IMR-90 (cell line): ENCODE data around the gene TMEM252. TPM values are rescaled to one million over a fixed set of nuclear protein-coding genes. Genes with fewer than 3 reads are reported as not detected.

ENCODE experiments used
- polyA plus RNA-seq, 3 experiments: library from polyadenylated mRNA; depleted of rRNA; stranded (reverse); fragments of >200 nt; gene quantifications; 2 replicates each; pipeline ENCODE4 v1.2.3, GENCODE V29; 2012; ENCODE audit warnings: low replicate concordance in 1 of 3
- total RNA-seq: library from RNA; depleted of rRNA; stranded (reverse); fragments of >200 nt; gene quantifications from 2 replicates; pipeline ENCODE4 v1.2.3, GENCODE V29; 2012; rRNA removed

TMEM252 gene
- total and polyA plus RNA-seq, 2 of the 4 experiments (the other 2 are of a cell fraction) = not detected

Other genes with a start within 250 kb of the TMEM252 start
- under 0.01 TPM in 1 of 2 replicates, not detected in the other for gene FOXD4L3, start 238.0 kb downstream of the TMEM252 start, total RNA-seq
- gene FOXD4L3, start 238.0 kb downstream of the TMEM252 start, polyA plus RNA-seq (2012; rRNA removed) = not detected in 2 replicates
- 12.8 and 14.7 TPM in 2 replicates for gene PGM5, start 184.3 kb downstream of the TMEM252 start, total RNA-seq
- gene PGM5, start 184.3 kb downstream of the TMEM252 start, polyA plus RNA-seq (2012; rRNA removed) = 7.4 and 8.3 TPM in 2 replicates
- gene PIP5K1B, start 164.4 kb upstream of the TMEM252 start, total RNA-seq = not detected in 2 replicates
- gene PIP5K1B, start 164.4 kb upstream of the TMEM252 start, polyA plus RNA-seq (2012; rRNA removed) = not detected in 2 replicates